Measurements from ENCODE around the gene NYAP2. TPM values are rescaled to one million over a fixed set of nuclear protein-coding genes. Genes with fewer than 3 reads are reported as not detected.

NYAP2 gene
- total RNA-seq, 1 experiment from 2014 or later: not detected

- no peak for DNase-seq (ENCODE audit: low read depth, low spot score)
- in situ Hi-C loops (cut with HindIII; ENCODE audit: low pct_unique_long_range_greater_than_20kb, low sequenced_read_pairs): no loop called here
Measured at GRCh38 chr2:225697936-225698335, 298.4 kb downstream of the NYAP2 start.

Small RNA genes lying within 50 kb of the gene (small RNA-seq; reads per million reads assigned to genes)
- 0 reads per million in 2 experiments for gene AC016717.1

Measured in SK-MEL-5 (cell line).